Nucleus accumbens (tissue), 56 donors: Measurements from ENCODE around the gene MYRIP.
"Not testable (repeated sequence)": the region's sequence is repeated elsewhere in the genome, so short reads cannot be mapped to it uniquely, and the experiment has no call there.

Experiments used
- DNase-seq, 56 donors: peaks; one replicate each; lab custom pipeline; 2025; lab: John Stamatoyannopoulos, UW

MYRIP gene

GRCh38 chr3:40255532-40255931 lies 446.1 kb downstream of the MYRIP start:
- no peak for DNase-seq

- DNase-seq = no peak
Observed at GRCh38 chr3:40258064-40258463, 448.7 kb downstream of the MYRIP start.

DNA sequence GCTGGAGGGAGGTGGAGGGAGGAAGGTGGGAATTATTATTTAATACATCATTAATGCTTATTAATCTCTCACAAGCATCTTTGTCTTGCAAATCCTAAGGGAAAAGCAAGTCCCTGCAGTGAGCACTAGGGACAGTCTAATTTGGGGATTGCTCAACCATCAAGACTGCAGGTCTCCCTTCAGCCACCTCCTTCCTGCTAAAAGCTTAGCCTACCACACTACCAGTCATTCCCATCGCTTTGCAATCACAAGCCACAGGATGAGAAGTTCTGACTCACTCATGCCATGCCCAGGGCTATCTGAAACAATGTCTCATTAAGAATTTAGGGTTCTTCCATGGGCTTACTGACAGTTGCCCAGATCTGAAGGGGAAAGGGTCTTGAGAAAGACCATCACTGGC lies 449.1 kb downstream of the MYRIP start:
- DNase-seq = no peak

DNA sequence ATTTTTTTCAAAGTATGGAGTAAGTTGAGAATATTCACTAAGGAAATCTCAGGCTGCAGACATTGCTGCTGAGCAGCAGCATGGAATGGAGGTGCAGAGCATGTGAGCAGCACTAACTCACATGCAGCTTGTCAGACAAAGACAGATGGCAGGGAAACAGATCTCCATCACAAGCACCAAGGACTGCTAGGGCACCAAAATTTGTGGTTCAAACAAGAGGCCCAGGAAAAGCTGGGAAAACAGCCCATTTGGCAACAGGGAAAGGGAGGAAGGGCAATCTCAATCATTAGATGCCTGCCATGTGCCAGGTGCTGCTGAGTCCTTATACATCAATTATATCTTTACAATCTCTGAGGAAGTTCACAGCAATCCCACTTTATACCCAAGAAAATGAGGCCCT lies 452.9 kb downstream of the MYRIP start:
- DNase-seq = no peak

DNA sequence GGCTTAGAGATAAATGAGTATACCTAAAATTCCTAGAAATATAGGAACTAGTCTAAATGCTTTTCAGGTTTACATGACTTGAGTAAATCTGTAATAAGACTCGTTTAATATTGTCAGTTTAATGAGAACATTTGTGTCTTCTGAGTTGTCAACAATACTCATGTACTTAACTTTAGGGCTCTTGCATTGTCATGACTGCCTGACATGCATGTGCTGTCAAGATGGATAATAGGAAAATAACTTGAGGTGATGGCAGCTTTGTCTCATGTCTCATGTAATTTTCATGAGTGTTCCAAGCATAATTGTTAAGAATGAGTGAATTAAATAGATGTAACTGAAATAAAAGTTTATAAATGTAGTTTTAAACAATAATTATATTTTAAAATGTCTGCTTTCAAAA lies 455.0 kb downstream of the MYRIP start:
- no peak for DNase-seq

GRCh38 chr3:40265181-40265580 lies 455.8 kb downstream of the MYRIP start:
- no peak for DNase-seq

DNA sequence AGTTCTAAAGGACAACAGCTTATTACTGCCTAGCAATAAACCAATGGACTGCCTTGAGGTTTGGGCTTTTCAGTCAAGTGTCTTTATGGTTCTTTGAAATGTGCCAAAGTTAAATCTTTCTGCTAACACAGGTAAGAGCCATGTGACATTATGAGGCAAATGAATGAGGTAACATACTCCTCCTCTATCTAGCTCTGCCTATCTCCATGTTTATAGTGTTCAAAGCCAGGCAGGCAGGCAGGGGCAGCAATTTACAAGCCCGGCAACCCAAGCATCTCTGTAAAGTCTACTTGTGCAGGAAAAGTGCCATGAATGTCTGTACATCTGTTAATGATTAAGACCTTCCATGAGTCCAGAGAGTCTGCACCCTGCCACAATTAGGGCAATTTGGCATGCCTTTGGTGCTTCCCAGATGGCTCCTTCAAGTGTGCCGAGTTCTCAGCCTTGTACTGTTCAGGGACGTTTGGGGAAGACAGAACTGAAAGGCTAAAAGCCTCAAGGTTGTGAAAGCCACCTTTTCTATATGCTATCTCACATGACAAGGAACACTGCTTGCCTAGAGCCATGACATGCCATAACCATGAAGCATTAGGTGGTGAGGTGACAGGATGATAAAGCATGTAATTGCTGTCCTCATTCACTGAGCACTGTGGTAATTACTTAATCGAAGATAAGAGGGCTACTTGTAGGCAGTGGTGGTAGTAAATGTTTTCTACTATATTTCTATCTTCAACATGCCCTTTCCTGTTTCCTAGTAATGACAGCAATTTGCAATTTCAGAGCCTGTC lies 458.7 kb downstream of the MYRIP start:
- DNase-seq = no peak

- peak in 18 of 56 donors; percentile 1 to 49 (median 9) for DNase-seq
Observed at GRCh38 chr3:40268802-40269524, 459.6 kb downstream of the MYRIP start.

DNA sequence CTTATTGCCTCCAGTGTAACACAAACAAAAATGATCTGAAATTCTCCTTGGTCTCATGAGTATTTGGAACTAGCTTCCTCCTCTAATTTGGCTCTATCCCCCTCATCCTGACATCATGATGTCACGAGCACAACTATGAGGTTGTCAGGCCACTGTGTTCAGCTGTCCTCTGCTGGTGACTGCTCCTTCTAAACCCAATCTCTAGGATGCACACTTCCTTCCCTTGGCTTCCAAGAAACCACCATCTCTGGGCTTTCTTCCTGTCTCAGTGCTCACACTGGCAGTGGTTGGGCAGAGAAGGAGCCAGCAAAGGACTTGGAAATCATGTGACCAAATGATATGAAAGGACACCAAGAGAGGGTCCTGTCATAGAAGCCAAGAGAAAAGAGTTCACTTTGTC lies 469.4 kb downstream of the MYRIP start:
- no peak for DNase-seq

GRCh38 chr3:40281995-40282394 lies 472.6 kb downstream of the MYRIP start:
- no peak for DNase-seq

DNA sequence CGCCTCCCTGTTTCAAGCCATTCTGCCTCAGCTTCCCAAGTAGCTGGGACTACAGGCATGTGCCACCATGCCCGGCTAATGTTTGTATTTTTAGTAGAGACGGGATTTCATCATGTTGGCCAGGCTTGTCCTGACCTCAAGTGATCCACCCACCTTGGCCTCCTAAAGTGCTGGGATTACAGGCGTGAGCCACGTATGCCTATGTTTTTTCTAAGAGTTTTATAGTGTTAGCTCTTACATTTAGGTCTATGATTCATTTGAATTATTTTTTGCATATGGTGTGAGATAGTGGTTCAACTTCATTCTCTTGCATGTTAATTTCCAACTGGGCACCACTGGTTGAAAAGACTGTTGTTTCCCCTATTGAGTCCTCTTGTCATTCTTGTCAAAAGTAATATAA lies 473.6 kb downstream of the MYRIP start:
- not testable (repeated sequence) for DNase-seq

DNA sequence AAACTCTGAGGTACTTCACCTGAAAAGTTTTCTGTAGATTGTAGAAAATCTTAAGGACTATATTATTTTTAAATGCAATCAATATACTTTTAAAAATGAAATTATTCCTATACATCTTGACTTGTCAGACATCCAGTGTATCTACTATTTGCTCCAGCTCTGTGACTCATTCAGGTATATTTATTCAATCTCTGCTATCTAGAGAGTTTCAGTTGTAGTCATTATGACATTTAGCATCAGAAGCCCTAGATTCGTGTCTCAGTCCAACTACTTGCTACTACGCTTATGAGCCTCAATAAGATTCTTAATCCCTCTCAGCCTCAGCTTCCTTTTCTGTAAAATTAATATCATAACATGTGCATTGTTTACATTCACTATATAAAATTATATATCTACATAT lies 477.8 kb downstream of the MYRIP start:
- DNase-seq = no peak

DNA sequence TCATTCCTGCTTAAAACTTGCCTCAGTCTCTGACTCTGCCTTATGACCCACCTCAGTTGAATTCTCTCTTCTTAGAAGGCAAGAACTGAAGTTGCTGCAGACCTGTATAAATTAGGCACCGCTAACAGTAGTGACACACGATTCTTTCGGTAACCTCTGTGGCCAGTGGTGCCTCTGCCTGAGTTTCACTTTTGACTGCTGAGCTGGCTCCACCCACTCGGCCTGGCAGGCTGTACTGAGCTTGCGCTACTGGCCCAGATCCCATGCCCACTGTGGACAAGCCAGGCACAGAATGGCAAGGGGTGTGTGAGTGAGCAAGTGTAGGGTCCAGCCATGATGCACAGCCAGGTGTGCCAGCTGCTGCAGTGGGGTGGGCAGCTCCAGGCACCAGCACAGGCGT lies 481.0 kb downstream of the MYRIP start:
- DNase-seq = no peak

- DNase-seq = no peak
Observed at GRCh38 chr3:40291471-40291870, 482.1 kb downstream of the MYRIP start.

- DNase-seq = peak in 26 of 56 donors; percentile 4 to 68 (median 27)
Observed at GRCh38 chr3:40292637-40293349, 483.4 kb downstream of the MYRIP start.

DNA sequence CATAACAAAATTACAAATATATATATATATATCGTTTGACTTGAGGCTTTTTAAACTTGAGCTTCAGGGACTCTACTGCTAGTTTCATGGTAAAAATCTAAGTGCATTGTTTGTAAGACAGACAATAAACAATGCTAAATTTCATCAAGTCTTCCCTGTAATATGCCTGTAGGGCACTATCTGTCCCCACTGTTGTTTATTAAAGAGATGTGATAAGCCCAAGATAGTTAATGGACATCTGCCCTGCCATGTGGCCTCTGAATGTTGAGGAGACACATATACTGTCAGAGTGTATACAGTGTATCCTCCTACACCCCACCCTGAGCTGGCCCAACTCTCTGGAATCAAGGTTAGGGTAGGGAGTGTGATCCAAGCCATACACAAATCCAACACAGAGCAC lies 485.0 kb downstream of the MYRIP start:
- no peak for DNase-seq

DNA sequence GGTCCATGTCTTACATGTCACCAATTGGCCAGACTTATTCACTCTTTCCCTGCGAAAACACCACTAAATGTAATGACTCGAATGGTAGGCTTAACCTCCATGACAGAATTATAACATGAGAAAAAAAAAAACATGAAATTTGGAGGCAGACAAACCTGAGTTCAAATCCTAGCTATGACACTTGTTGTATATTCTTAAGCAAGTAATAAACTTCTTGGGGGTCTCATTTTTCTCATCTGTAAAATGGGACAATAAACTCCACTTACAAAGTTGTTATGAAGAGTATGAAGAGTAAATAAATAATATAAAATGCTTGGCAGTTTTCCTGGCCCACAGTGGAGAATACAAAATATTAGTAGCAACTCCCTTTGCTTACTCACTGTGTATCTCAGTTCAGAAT lies 488.7 kb downstream of the MYRIP start:
- DNase-seq = no peak

DNA sequence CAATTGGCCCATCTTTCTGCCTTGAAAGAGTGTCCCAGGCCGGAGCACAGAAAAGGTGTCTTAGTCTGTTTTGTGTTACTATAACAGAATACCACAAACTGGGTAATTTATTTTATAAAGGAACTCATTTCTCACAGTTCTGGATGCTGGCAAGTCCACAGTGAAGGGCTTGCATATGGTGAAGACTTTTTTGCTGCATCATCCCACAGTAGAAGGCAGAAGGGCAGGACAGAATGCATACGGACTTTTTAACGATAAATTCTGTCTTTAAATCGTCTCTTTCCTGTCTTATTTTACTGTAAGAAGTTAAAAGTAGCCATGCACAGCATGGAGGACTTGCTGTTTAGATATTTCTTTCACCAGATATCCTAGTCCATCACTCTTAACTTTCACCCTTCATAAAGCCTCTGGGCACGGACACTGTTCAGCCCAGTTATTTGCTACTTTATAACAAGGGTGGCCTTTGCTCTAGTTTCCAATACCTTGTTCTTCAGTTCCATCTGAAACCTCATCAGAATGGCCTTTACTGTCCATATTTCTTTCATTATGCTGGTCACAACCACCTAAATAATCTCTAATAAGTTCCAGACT lies 489.8 kb downstream of the MYRIP start:
- DNase-seq = no peak

GRCh38 chr3:40299721-40300335 lies 490.4 kb downstream of the MYRIP start:
- no peak for DNase-seq

GRCh38 chr3:40302784-40303183 lies 493.4 kb downstream of the MYRIP start:
- DNase-seq = no peak

GRCh38 chr3:40304352-40304751 lies 494.9 kb downstream of the MYRIP start:
- no peak for DNase-seq
